Skeletal muscle satellite cell (primary cell): ENCODE results near the gene FRAT1. TPM values are rescaled to one million over a fixed set of nuclear protein-coding genes. Genes with fewer than 3 reads are reported as not detected.
A peak's percentile ranks its signal among the peaks of the same experiment; 100 is the strongest.
"Not testable (repeated sequence)": the region's sequence is repeated elsewhere in the genome, so short reads cannot be mapped to it uniquely, and the experiment has no call there.

Source experiments
- H3K27me3 ChIP-seq: 2 replicates; pipeline ENCODE4 v1.7.0; 2013; ENCODE audit warnings: low read length; ENCODE audit not compliant: control insufficient read depth, insufficient read depth
- H3K36me3 ChIP-seq: 2 replicates; pipeline ENCODE4 v1.7.0; 2013; ENCODE audit warnings: mild to moderate bottlenecking, control low read depth, low read length; ENCODE audit not compliant: insufficient read depth
- H3K4me1 ChIP-seq: 2 replicates; pipeline ENCODE4 v1.7.0; 2013; ENCODE audit warnings: low read length; ENCODE audit not compliant: control insufficient read depth, insufficient read depth
- H3K4me2 ChIP-seq: 2 replicates; pipeline ENCODE4 v1.7.0; 2013; ENCODE audit warnings: mild to moderate bottlenecking, low read length
- H3K4me3 ChIP-seq: 2 replicates; pipeline ENCODE4 v1.7.0; 2013; ENCODE audit warnings: low read length
- H3K9ac ChIP-seq: 2 replicates; pipeline ENCODE4 v1.7.0; 2013; ENCODE audit warnings: mild to moderate bottlenecking, low read depth, low read length, moderate library complexity
- H3K9me3 ChIP-seq: replicated peaks from 2 replicates; pipeline ENCODE4 v1.7.0; 2013; ENCODE audit warnings: mild to moderate bottlenecking, control low read depth, low read length
- total RNA-seq: library from RNA; depleted of rRNA; stranded (reverse); fragments of >200 nt; gene quantifications from 2 replicates; pipeline ENCODE4 v1.2.3, GENCODE V29; 2012; rRNA removed

Gene FRAT1, protein sequence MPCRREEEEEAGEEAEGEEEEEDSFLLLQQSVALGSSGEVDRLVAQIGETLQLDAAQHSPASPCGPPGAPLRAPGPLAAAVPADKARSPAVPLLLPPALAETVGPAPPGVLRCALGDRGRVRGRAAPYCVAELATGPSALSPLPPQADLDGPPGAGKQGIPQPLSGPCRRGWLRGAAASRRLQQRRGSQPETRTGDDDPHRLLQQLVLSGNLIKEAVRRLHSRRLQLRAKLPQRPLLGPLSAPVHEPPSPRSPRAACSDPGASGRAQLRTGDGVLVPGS
- total RNA-seq: 0.51 and 1.7 TPM in 2 replicates

DNA sequence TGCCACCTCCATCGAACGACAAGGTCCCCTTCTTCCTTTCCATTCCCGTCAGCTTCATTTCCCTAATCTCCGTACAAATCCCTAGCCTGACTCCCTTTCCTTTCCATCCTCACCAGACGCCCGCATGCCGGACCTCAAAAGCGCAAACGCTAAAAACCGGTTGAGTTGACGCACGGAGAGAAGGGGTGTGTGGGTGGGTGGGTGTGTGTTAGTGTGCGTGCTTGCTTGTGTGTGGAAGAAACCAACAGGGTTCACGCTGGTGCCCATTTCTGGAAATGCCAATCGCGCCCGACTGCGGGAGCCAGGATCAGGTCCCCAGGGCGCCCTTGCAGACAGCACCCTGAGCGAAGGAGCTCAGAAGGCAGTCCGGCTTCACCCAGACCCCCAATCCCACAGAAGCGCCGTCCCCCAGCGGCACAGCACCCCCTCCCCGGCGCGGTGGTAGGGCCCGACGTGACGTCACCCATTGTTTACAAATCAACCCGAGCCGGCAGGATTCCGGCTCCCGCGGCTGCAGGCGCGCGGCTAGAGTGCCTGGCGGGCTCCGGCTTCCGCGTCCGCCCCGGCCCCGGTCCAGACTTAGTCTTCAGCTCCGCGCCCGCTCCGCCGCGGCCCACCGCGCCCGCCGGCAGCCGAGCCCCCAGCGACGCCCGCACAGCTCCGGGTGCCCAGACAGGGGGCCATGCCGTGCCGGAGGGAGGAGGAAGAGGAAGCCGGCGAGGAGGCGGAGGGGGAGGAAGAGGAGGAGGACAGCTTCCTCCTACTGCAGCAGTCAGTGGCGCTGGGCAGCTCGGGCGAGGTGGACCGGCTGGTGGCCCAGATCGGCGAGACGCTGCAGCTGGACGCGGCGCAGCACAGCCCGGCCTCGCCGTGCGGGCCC lies at the start of gene FRAT1:
Gene FRAT1, plus strand, starts transcription at position 500 of the 880 bp plus-strand sequence. Its CDS starts 183 bp downstream, at position 683.
- Histone ChIP-seq H3K27me3 (peaks cover 6% of the 10 kb centered on the region), H3K36me3 (no peaks in the 10 kb centered on the region), H3K9ac (peak within 1 kb of the TSS; percentile 95), H3K9me3 (no peaks in the 10 kb centered on the region), H3K4me2 (peak within 1 kb of the TSS; percentile 89), H3K4me3 (peak within 1 kb of the TSS; percentile 86), H3K4me1 (peaks cover 17% of the 10 kb centered on the region)

DNA sequence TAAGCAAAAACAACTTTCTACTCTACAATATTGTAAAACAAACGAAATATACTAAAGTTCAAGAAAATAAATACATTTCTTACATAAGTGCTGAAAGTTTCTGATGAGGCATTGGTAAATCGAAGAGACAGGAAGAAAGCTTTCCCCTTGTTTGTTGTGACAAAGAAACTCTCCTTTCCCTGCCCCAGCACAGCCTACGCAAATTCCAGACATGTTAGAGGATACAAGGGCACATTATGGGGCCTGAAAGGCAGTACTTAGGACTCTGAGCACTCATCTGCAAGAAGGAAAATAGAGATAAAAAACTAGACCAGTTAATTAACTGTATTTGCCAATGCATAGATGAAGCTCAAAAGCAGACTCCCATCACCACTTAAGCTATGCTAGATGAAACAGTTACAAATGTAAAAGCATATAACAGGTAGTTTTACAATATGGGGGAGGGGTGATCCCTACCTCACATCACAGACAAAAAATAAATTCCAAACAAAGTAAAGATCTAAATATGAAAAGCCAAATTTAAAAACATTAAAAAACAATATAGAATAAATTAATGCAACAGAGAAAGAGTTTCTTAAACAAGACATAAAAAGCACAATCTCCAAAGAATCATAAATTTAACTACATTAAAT lies 48.4 kb upstream of the FRAT1 start:
- H3K4me1 ChIP-seq: peaks cover 6% of the 10 kb centered on the region
- H3K9ac ChIP-seq: peak overlapping the region; percentile 12
- no peak overlapping the region for H3K4me3 ChIP-seq
- H3K9me3 ChIP-seq: no peaks in the 10 kb centered on the region
- no peaks in the 10 kb centered on the region for H3K27me3 ChIP-seq
- no peaks in the 10 kb centered on the region for H3K36me3 ChIP-seq
- peak overlapping the region; percentile 21 for H3K4me2 ChIP-seq

DNA sequence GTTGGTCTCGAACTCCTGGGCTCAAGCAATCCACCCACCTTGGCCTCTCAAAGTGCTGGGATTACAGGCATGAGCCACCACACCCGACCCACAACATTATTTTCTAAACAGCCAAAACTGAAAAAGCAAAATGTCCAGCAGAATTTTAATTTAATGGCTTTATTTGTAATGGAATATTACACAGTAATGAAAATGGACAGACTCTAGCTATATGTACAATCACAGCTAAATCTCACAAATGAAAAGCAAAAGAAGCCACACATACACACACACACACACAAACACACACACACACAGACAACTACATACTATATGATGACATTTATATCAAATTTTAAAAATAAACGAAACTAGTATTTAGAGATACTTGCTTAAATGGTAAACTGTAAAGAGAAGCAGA lies 45.4 kb upstream of the FRAT1 start:
- H3K27me3 ChIP-seq: no peaks in the 10 kb centered on the region
- no peaks in the 10 kb centered on the region for H3K36me3 ChIP-seq
- H3K9me3 ChIP-seq: no peaks in the 10 kb centered on the region
- H3K4me3 ChIP-seq: no peak overlapping the region
- peaks cover 15% of the 10 kb centered on the region for H3K4me1 ChIP-seq
- H3K4me2 ChIP-seq: no peak overlapping the region
- H3K9ac ChIP-seq: no peak overlapping the region

DNA sequence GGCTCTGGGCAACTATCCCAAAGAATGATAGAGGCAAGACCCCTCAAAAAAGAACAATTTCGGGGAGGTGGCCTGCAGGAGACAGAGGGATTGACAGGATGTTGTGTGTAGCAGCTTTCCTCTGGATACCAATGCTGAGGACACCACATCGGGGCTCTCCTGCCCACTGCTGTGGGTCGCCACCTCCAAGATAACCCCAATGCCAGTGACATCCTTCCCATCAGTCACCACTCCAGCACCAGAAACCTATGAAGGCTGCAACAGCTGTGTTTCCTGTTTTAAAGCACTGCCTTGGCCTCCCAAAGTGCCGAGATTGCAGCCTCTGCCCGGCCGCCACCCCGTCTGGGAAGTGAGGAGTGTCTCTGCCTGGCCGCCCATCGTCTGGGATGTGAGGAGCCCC lies 44.2 kb upstream of the FRAT1 start:
- Histone ChIP-seq H3K4me2 (no peak overlapping the region), H3K36me3 (no peaks in the 10 kb centered on the region), H3K9me3 (no peaks in the 10 kb centered on the region), H3K4me3 (no peak overlapping the region), H3K27me3 (no peaks in the 10 kb centered on the region), H3K4me1 (peaks cover 24% of the 10 kb centered on the region), H3K9ac (no peak overlapping the region)

DNA sequence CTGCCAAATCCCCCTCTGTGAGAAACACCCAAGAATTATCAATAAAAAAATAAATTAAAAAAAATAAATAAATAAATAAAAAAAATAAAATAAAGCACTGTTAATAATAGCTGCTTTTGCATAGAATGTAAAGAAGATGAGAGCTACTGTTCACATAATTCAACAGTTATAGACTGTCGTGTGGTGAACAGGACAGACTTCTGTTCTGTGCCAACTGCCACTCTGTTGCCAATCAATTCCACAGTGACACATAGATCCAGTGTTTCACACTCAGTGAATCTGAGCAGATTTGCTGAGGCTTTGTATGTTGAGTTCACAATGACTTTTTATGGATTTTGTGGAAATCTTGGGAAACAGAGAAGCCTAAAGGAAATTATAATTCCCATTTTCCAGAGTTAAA lies 41.5 kb upstream of the FRAT1 start:
- Histone ChIP-seq H3K9ac (no peak overlapping the region), H3K27me3 (no peaks in the 10 kb centered on the region), H3K4me1 (peaks cover 22% of the 10 kb centered on the region), H3K9me3 (no peaks in the 10 kb centered on the region), H3K36me3 (no peaks in the 10 kb centered on the region), H3K4me3 (no peak overlapping the region), H3K4me2 (no peak overlapping the region)

DNA sequence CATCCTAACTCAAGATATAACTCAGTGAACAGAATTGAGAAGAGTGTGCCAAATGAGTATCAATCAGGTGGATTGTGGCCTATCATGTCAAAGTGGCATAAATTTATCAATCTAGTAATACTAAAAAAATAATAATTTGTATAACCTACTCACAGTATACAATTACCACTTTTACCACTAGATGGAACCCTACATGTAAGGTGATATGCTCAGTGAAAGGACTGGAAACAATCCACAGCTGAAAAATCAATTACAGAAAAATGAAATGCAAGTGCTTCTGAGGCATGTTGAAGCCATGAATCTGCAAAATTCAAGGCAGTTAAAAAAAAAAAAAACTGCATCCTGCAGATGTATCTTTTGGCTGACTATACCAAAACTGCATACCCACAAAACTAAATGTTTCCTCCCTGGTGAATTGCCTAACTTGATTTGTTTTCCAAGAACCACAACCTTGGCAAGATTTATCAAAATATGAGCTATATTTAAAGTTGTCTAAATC lies 40.5 kb upstream of the FRAT1 start:
- no peaks in the 10 kb centered on the region for H3K36me3 ChIP-seq

DNA sequence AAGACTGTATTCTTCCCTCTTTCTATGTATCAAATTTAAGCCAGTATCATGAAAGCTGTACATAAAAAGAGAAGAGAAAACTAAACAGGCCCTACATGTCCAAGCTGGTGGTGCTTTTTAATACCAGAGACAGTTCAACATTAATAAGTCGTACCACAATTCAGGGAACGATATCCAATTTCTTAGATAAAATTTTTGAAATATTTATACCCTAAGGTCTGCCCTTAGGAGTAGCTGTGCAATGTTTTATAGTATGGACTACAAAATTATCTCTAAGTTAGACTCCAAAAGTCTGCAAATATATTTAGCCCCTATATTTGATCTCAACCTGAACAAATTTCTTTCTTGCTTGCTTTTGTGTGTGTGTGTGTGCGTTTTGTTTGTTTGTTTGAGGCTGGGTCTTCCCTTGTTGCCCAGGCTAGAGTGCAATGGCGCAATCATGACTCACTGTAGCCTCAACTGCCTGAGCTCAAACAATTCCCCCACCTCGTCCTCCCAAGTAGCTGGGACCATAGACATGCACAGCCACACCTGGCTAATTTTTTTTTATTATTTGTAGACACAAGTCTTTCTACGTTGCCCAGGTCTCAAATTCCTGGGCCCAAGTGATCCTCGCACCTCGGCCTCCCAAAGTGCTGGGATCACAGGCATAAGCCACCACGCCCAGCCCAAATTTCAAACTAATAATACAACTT lies 39.8 kb upstream of the FRAT1 start:
- no peaks in the 10 kb centered on the region for H3K9me3 ChIP-seq
- H3K9ac ChIP-seq: peak overlapping the region; percentile 57
- peaks cover 22% of the 10 kb centered on the region for H3K4me1 ChIP-seq
- no peaks in the 10 kb centered on the region for H3K27me3 ChIP-seq
- no peaks in the 10 kb centered on the region for H3K36me3 ChIP-seq
- no peak overlapping the region for H3K4me3 ChIP-seq
- H3K4me2 ChIP-seq: peak overlapping the region; percentile 65

More for the DNA sequence above, 40.5 kb upstream of the FRAT1 start:
- Histone ChIP-seq H3K27me3 (no peaks in the 10 kb centered on the region), H3K4me1 (peaks cover 22% of the 10 kb centered on the region), H3K4me2 (peak overlapping the region; percentile 65), H3K9ac (peak overlapping the region; percentile 57), H3K9me3 (no peaks in the 10 kb centered on the region), H3K4me3 (no peak overlapping the region)

DNA sequence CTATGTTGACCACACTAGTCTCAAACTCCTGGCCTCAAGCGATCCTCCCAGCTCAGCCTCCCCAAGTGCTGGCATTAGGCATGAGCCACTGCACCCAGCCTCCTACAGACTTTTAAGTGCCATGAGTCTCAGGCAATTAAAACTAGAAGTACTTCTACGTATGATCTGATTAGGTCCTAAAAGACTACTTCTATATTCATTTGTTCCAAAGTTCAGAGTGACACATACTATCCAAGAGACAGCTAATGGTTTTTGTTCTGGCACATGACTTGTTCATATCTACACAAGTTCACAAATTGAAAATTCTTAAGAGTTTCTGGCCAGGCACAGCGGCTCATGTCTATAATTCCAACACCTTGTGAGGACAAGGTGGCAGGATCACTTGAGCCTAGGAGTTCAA lies 38.3 kb upstream of the FRAT1 start:
- H3K4me1 ChIP-seq: peaks cover 19% of the 10 kb centered on the region
- H3K27me3 ChIP-seq: no peaks in the 10 kb centered on the region
- no peak overlapping the region for H3K4me2 ChIP-seq
- no peaks in the 10 kb centered on the region for H3K9me3 ChIP-seq
- H3K9ac ChIP-seq: no peak overlapping the region
- no peak overlapping the region for H3K4me3 ChIP-seq
- H3K36me3 ChIP-seq: no peaks in the 10 kb centered on the region

DNA sequence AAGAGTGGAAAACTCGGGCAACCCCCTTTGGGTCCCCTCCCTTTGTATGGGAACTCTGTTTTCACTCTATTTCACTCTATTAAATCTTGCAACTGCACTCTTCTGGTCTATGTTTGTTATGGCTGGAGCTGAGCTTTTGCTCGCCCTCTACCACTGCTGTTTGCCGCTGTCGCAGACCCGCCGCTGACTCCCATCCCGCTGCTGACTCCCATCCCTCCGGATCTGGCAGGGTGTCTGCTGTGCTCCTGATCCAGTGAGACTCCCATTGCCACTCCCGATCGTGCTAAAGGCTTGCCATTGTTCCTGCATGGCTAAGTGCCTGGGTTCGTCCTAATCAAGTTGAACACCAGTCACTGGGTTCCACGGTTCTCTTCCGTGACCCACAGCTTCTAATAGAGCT lies 29.0 kb upstream of the FRAT1 start:
- not testable (repeated sequence) for H3K9ac ChIP-seq, H3K4me1 ChIP-seq, H3K4me3 ChIP-seq, H3K27me3 ChIP-seq, H3K36me3 ChIP-seq, H3K4me2 ChIP-seq, H3K9me3 ChIP-seq

DNA sequence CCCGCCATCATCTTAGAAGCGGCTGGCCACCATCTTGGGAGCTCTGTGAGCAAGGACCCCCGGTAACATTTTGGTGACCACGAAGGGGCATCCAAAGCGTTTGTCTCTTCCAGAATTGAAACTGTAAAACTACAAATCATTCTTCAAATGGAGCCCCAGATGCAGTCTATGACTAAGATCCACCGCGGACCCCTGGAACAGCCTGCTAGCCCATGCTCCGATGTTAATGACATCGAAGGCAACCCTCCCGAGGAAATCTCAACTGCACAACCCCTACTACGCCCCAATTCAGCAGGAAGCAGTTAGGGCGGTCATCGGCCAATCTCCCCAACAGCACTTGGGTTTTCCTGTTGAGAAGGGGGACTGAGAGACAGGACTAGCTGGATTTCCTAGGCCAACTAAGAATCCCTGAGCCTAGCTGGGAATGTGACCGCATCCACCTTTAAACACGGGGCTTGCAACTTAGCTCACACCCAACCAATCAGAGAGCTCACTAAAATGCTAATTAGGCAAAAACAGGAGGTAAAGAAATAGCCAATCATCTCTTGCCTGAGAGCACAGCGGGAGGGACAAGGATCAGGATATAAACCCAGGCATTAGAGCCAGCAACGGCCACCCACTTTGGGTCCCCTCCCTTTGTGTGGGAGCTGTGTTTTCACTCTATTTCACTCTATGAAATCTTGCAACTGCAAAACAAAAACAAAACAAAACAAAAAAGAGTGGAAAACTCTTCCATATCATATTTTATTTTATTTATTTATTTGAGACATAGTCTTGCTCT lies 28.3 kb upstream of the FRAT1 start:
- H3K9me3 ChIP-seq, H3K27me3 ChIP-seq, H3K36me3 ChIP-seq, H3K4me1 ChIP-seq: not testable (repeated sequence)
- H3K4me2 ChIP-seq: peak overlapping the region; percentile 86
- peak overlapping the region; percentile 86 for H3K4me3 ChIP-seq
- peak overlapping the region; percentile 91 for H3K9ac ChIP-seq
